Left ventricle myocardium inferior (tissue), 1 donor: ENCODE data around the gene REPIN1. TPM values are rescaled to one million over a fixed set of nuclear protein-coding genes. Genes with fewer than 3 reads are reported as not detected.
A peak's percentile ranks its signal among the peaks of the same experiment; 100 is the strongest.
"Not testable (repeated sequence)": the region's sequence is repeated elsewhere in the genome, so short reads cannot be mapped to it uniquely, and the experiment has no call there.

Experiments
- DNase-seq: peaks from one replicate; pipeline ENCODE4 v3.0.0-alpha.2; 2020
- H3K27ac ChIP-seq: fragments of 200-600 bp; replicated peaks from 2 replicates; pipeline ENCODE4 v1.8.0; 2021
- H3K27me3 ChIP-seq: fragments of 200-600 bp; 2 replicates; pipeline ENCODE4 v1.8.0; 2021; ENCODE audit warnings: low read depth
- H3K36me3 ChIP-seq: fragments of 200-600 bp; 2 replicates; pipeline ENCODE4 v1.8.0; 2021
- H3K4me1 ChIP-seq: fragments of 200-600 bp; 2 replicates; pipeline ENCODE4 v1.8.0; 2021
- H3K4me3 ChIP-seq: fragments of 200-600 bp; 2 replicates; pipeline ENCODE4 v1.8.0; 2021; ENCODE audit warnings: mild to moderate bottlenecking, moderate library complexity
- H3K9me3 ChIP-seq: fragments of 200-600 bp; replicated peaks from 2 replicates; pipeline ENCODE4 v1.8.0; 2021
- CTCF ChIP-seq: fragments of 200-600 bp; IDR thresholded peaks from 2 replicates; pipeline ENCODE4 v1.8.0; 2021; ENCODE audit warnings: antibody characterized with exemption, mild to moderate bottlenecking, borderline replicate concordance
- intact Hi-C: fragments of 100-400 bp; cut with micrococcal nuclease; formaldehyde crosslinking; loops from one replicate; pipeline ENCODE4 v1.11.0; 2022
- total RNA-seq: library from RNA; stranded (reverse); fragmentation: NEBNext Ultra II Directional; extraction: Animal tissue kit (Norgen Biotek cat#: 25700); gene quantifications from one replicate; pipeline ENCODE4 v1.2.1, GENCODE V29; 2021
- donor health status: DM: no; HTN: yes; CAD: no; lungs with severe emphysema.

Gene REPIN1
- total RNA-seq, 1 donor from 2014 or later = 110 TPM

- no peak for DNase-seq
These were observed 16.7 kb downstream of the REPIN1 start for GRCh38 chr7:150385302-150385723.

GRCh38 chr7:150385884-150386283, 17.3 kb downstream of the REPIN1 start:
- intact Hi-C loops, H3K27me3 ChIP-seq, H3K36me3 ChIP-seq, H3K4me3 ChIP-seq, DNase-seq, H3K9me3 ChIP-seq: not testable (repeated sequence)
- H3K4me1 ChIP-seq = peaks cover 22% of the 10 kb centered on the region
- peak overlapping the region; percentile 33 for H3K27ac ChIP-seq

More at GRCh38 chr7:150385302-150385723, 16.7 kb downstream of the REPIN1 start:
- H3K36me3 ChIP-seq = peaks cover 3% of the 10 kb centered on the region
- H3K4me3 ChIP-seq = no peak overlapping the region
- intact Hi-C loops = no loop called here
- peak overlapping the region; percentile 33 for H3K27ac ChIP-seq
- TF ChIP-seq CTCF = no peak
- peaks cover 26% of the 10 kb centered on the region for H3K4me1 ChIP-seq
- H3K27me3 ChIP-seq = no peaks in the 10 kb centered on the region
- H3K9me3 ChIP-seq = no peaks in the 10 kb centered on the region

- DNase-seq = no peak
- peaks cover 21% of the 10 kb centered on the region for H3K4me1 ChIP-seq
These were observed 19.7 kb downstream of the REPIN1 start for GRCh38 chr7:150388306-150388705.

GRCh38 chr7:150388709-150389531, 20.3 kb downstream of the REPIN1 start:
- Histone ChIP-seq H3K4me3 (no peak overlapping the region), H3K9me3 (no peaks in the 10 kb centered on the region), H3K36me3 (peaks cover 3% of the 10 kb centered on the region), H3K27me3 (no peaks in the 10 kb centered on the region), H3K4me1 (peaks cover 16% of the 10 kb centered on the region), H3K27ac (peak overlapping the region; percentile 73)
- TF ChIP-seq CTCF = peak; percentile 80
- DNase-seq = peak; percentile 70
- intact Hi-C loops = no loop called here

More at GRCh38 chr7:150388306-150388705, 19.7 kb downstream of the REPIN1 start:
- intact Hi-C loops = no loop called here
- H3K27me3 ChIP-seq = no peaks in the 10 kb centered on the region
- H3K4me3 ChIP-seq = no peak overlapping the region
- TF ChIP-seq CTCF = no peak
- peaks cover 3% of the 10 kb centered on the region for H3K36me3 ChIP-seq
- no peaks in the 10 kb centered on the region for H3K9me3 ChIP-seq
- peak overlapping the region; percentile 73 for H3K27ac ChIP-seq

GRCh38 chr7:150389532-150389816, 20.9 kb downstream of the REPIN1 start:
- H3K36me3 ChIP-seq = peaks cover 3% of the 10 kb centered on the region
- no peak overlapping the region for H3K4me3 ChIP-seq
- no peak for TF ChIP-seq CTCF
- H3K9me3 ChIP-seq = no peaks in the 10 kb centered on the region
- no peaks in the 10 kb centered on the region for H3K27me3 ChIP-seq
- no peak for DNase-seq
- intact Hi-C loops = no loop called here
- peaks cover 16% of the 10 kb centered on the region for H3K4me1 ChIP-seq
- H3K27ac ChIP-seq = peak overlapping the region; percentile 73

GRCh38 chr7:150390205-150390604, 21.6 kb downstream of the REPIN1 start:
- H3K27me3 ChIP-seq = no peaks in the 10 kb centered on the region
- DNase-seq = no peak
- TF ChIP-seq CTCF = no peak
- H3K27ac ChIP-seq = no peak overlapping the region
- no peaks in the 10 kb centered on the region for H3K9me3 ChIP-seq
- intact Hi-C loops = no loop called here
- H3K36me3 ChIP-seq = peaks cover 3% of the 10 kb centered on the region
- peaks cover 16% of the 10 kb centered on the region for H3K4me1 ChIP-seq
- H3K4me3 ChIP-seq = no peak overlapping the region
